Upper lobe of right lung (tissue), 1 donor: ENCODE measurements around the gene PLD6. TPM values are rescaled to one million over a fixed set of nuclear protein-coding genes. Genes with fewer than 3 reads are reported as not detected.

Experiments
- ATAC-seq: fragments of 200-7000 bp; cut with Tn5 transposase; one replicate; pipeline ENCODE4 v1.9.1; 2020; ENCODE audit warnings: mild to moderate bottlenecking, moderate library complexity
- DNase-seq: peaks from one replicate; pipeline ENCODE4 v3.0.0-alpha.2; 2020
- H3K27ac ChIP-seq: fragments of 200-600 bp; one replicate; pipeline ENCODE4 v1.8.0; 2022
- H3K27me3 ChIP-seq: fragments of 200-600 bp; one replicate; pipeline ENCODE4 v1.8.0; 2022; ENCODE audit warnings: mild to moderate bottlenecking
- H3K36me3 ChIP-seq: fragments of 200-600 bp; one replicate; pipeline ENCODE4 v1.8.0; 2022
- H3K4me1 ChIP-seq: fragments of 200-600 bp; one replicate; pipeline ENCODE4 v1.8.0; 2022
- H3K4me3 ChIP-seq: fragments of 200-600 bp; one replicate; pipeline ENCODE4 v1.8.0; 2022; ENCODE audit warnings: mild to moderate bottlenecking
- H3K9me3 ChIP-seq: fragments of 200-600 bp; one replicate; pipeline ENCODE4 v1.8.0; 2022
- CTCF ChIP-seq: fragments of 200-600 bp; IDR thresholded peaks from one replicate; pipeline ENCODE4 v1.8.0; 2022; ENCODE audit warnings: antibody characterized with exemption
- intact Hi-C: fragments of 100-400 bp; cut with DNase I; formaldehyde crosslinking; loops from one replicate; pipeline ENCODE4 v1.11.0; 2022
- total RNA-seq: library from RNA; stranded (reverse); fragmentation: NEBNext Ultra II Directional; extraction: Animal tissue kit (Norgen Biotek cat#: 25700); gene quantifications from one replicate; pipeline ENCODE4 v1.2.1, GENCODE V29; 2021
- donor health status: DM: no; HTN: yes; CAD: no; lungs with severe emphysema.

Gene PLD6
- total RNA-seq, 1 donor from 2014 or later, result 4.9 TPM

GRCh38 chr17:17243163-17243562 lies 37.0 kb upstream of the PLD6 start:
- ATAC-seq, result no peak
- Histone ChIP-seq H3K27me3 (no peaks in the 10 kb centered on the region), H3K4me3 (no peak overlapping the region), H3K4me1 (peaks cover 4% of the 10 kb centered on the region), H3K27ac (no peak overlapping the region), H3K9me3 (no peaks in the 10 kb centered on the region), H3K36me3 (peaks cover 27% of the 10 kb centered on the region)
- no peak for DNase-seq
- no peak for TF ChIP-seq CTCF
- intact Hi-C loops, result no loop called here

DNA sequence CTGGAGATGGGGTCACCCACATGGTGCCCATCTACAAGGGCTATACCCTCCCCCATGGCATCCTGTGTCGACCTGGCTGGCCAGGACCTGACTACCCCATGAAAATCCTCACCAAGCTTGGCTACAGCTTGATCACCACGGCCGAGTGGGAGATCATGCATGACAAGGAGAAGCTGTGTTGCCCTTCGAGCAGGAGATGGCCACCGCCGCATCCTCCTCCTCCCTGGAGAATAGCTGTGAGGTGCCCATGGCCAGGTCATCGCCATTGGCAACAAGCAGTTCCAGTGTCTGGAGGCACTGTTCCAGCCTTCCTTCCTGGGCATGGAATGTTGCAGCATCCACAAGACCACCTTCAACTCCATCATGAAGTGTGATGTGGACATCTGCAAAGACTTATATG lies 36.1 kb upstream of the PLD6 start:
- DNase-seq (peak; percentile 45), ATAC-seq (no peak)
- intact Hi-C loops, result no loop called here
- H3K9me3 ChIP-seq, result no peaks in the 10 kb centered on the region
- no peak for TF ChIP-seq CTCF
- no peak overlapping the region for H3K4me3 ChIP-seq
- H3K27me3 ChIP-seq, result no peaks in the 10 kb centered on the region
- peaks cover 6% of the 10 kb centered on the region for H3K4me1 ChIP-seq
- H3K27ac ChIP-seq, result no peak overlapping the region
- peaks cover 19% of the 10 kb centered on the region for H3K36me3 ChIP-seq

- TF ChIP-seq CTCF, result no peak
- Histone ChIP-seq H3K9me3 (no peaks in the 10 kb centered on the region), H3K4me3 (no peak overlapping the region), H3K27ac (no peak overlapping the region), H3K4me1 (peaks cover 6% of the 10 kb centered on the region), H3K36me3 (peaks cover 14% of the 10 kb centered on the region), H3K27me3 (no peaks in the 10 kb centered on the region)
- intact Hi-C loops, result no loop called here
- ATAC-seq (no peak), DNase-seq (no peak)
Observed at GRCh38 chr17:17241656-17242055, 35.5 kb upstream of the PLD6 start.

- Histone ChIP-seq H3K4me1 (peaks cover 14% of the 10 kb centered on the region), H3K4me3 (no peak overlapping the region), H3K27me3 (no peaks in the 10 kb centered on the region), H3K27ac (no peak overlapping the region), H3K36me3 (no peaks in the 10 kb centered on the region), H3K9me3 (no peaks in the 10 kb centered on the region)
- no peak for TF ChIP-seq CTCF
- intact Hi-C loops, result no loop called here
- DNase-seq (no peak), ATAC-seq (no peak)
Observed at GRCh38 chr17:17239832-17240231, 33.7 kb upstream of the PLD6 start.

DNA sequence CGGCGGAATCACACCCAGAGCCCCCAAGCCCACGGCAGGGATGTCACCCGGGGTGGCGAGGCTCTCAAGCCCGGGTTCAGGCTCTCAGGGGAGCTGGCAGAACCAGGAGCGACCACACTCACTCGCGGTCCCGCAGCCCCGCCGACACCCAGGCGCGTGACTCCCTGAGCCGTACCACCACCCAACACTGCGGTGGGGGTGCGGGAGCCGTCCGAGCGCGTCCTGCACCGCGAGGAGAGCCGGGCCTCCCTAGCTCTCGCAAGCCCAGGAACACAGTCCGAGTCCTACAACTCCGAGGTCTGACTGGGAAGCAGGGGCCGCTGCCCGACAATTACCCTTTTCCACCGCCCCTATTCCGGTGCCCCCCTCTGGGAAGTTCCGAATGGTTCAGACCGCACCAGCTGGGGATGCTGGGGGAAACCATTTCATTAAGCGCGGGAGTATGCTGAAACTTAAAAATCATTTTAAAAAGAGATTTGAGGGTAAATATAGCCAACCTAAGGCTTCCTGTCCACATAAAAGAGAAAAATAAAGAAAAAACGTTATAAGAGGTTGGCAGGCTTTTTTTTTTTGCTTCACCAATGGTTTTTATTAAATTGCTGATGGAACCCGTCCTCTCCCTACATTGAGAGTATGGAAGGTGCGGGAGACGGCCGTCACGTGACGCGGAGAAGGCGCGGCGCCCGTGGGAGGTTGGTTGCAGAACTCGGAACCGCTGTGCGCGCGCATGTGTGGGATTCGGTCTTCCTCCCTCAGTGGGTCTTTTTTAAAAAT lies 31.1 kb upstream of the PLD6 start, which contains the start of gene FLCN:
FLCN (minus strand) TSS at position 143 of the 774 bp plus-strand sequence. CDS start 9,031 bp downstream, outside the sequence.
- peak; percentile 95 for ATAC-seq
- H3K4me1 ChIP-seq, result peaks cover 24% of the 10 kb centered on the region

More for the DNA sequence above, 31.1 kb upstream of the PLD6 start, which contains the start of gene FLCN:
- Histone ChIP-seq H3K9me3 (no peaks in the 10 kb centered on the region), H3K36me3 (peaks cover 9% of the 10 kb centered on the region), H3K27me3 (no peaks in the 10 kb centered on the region), H3K27ac (peak within 1 kb of the TSS; percentile 99), H3K4me3 (peak within 1 kb of the TSS; percentile 100)
- peak; percentile 97 for DNase-seq
- intact Hi-C loops, result no loop called here
- peak; percentile 1 for TF ChIP-seq CTCF
